Chondrocyte (in vitro differentiated cells): ENCODE measurements around the gene SPINK4. TPM values are rescaled to one million over a fixed set of nuclear protein-coding genes. Genes with fewer than 3 reads are reported as not detected.
A peak's percentile ranks its signal among the peaks of the same experiment; 100 is the strongest.

Experiments
- DNase-seq: peaks from one replicate; pipeline ENCODE4 v3.0.0; 2021; ENCODE audit warnings: mixed read lengths, low spot score
- H3K27ac Mint-ChIP-seq: one replicate; pipeline ENCODE4 v1.8.0; 2021; ENCODE audit warnings: mild to moderate bottlenecking, moderate library complexity, mixed read lengths; ENCODE audit not compliant: unreplicated experiment
- H3K27me3 Mint-ChIP-seq: 2 replicates; pipeline ENCODE4 v1.8.0; 2021; ENCODE audit warnings: low read depth, mixed read lengths
- H3K36me3 Mint-ChIP-seq: 2 replicates; pipeline ENCODE4 v1.8.0; 2021; ENCODE audit warnings: low read depth, mixed read lengths
- H3K4me1 Mint-ChIP-seq: 2 replicates; pipeline ENCODE4 v1.8.0; 2021; ENCODE audit warnings: low read depth, mild to moderate bottlenecking, mixed read lengths
- H3K4me3 Mint-ChIP-seq: one replicate; pipeline ENCODE4 v1.8.0; 2021; ENCODE audit warnings: mild to moderate bottlenecking, moderate library complexity, mixed read lengths; ENCODE audit not compliant: unreplicated experiment
- H3K9me3 Mint-ChIP-seq: 2 replicates; pipeline ENCODE4 v1.8.0; 2021; ENCODE audit warnings: low read depth, mixed read lengths
- CTCF ChIP-seq: fragments of 200-600 bp; sonication (generic); IDR thresholded peaks from 2 replicates; pipeline ENCODE4 v1.5.0; 2021; ENCODE audit warnings: antibody characterized with exemption, mild to moderate bottlenecking, moderate library complexity
- total RNA-seq: library from RNA; stranded (reverse); gene quantifications from 3 replicates; pipeline ENCODE4 v1.2.1, GENCODE V29; 2021

The SPINK4 gene
- total RNA-seq, 1 donor from 2014 or later, result not detected

- H3K27me3 Mint-ChIP-seq, result peaks cover 8% of the 10 kb centered on the region
- no peaks in the 10 kb centered on the region for H3K9me3 Mint-ChIP-seq
- no peaks in the 10 kb centered on the region for H3K36me3 Mint-ChIP-seq
- H3K27ac Mint-ChIP-seq, result no peak overlapping the region
- DNase-seq, result no peak
- H3K4me3 Mint-ChIP-seq, result no peak overlapping the region
- H3K4me1 Mint-ChIP-seq, result peaks cover 7% of the 10 kb centered on the region
- peak; percentile 71 for TF ChIP-seq CTCF
Observed at GRCh38 chr9:33223696-33224095, 16.3 kb upstream of the SPINK4 start.

- Mint-ChIP-seq H3K9me3 (no peaks in the 10 kb centered on the region), H3K27ac (no peak overlapping the region), H3K27me3 (peaks cover 8% of the 10 kb centered on the region), H3K4me3 (no peak overlapping the region), H3K4me1 (peaks cover 7% of the 10 kb centered on the region), H3K36me3 (no peaks in the 10 kb centered on the region)
- no peak for DNase-seq
- TF ChIP-seq CTCF, result peak; percentile 94
Observed at GRCh38 chr9:33225319-33226147, 14.4 kb upstream of the SPINK4 start.

- no peak for TF ChIP-seq CTCF
- Mint-ChIP-seq H3K4me1 (peaks cover 7% of the 10 kb centered on the region), H3K27me3 (peaks cover 8% of the 10 kb centered on the region), H3K4me3 (no peak overlapping the region), H3K9me3 (no peaks in the 10 kb centered on the region), H3K36me3 (no peaks in the 10 kb centered on the region), H3K27ac (no peak overlapping the region)
- DNase-seq, result no peak
Observed at GRCh38 chr9:33227008-33227398, 13.0 kb upstream of the SPINK4 start.

- no peak overlapping the region for H3K4me3 Mint-ChIP-seq
- peaks cover 6% of the 10 kb centered on the region for H3K27me3 Mint-ChIP-seq
- no peak overlapping the region for H3K27ac Mint-ChIP-seq
- TF ChIP-seq CTCF, result no peak
- H3K4me1 Mint-ChIP-seq, result peaks cover 7% of the 10 kb centered on the region
- H3K9me3 Mint-ChIP-seq, result no peaks in the 10 kb centered on the region
- no peaks in the 10 kb centered on the region for H3K36me3 Mint-ChIP-seq
- no peak for DNase-seq
Observed at GRCh38 chr9:33227741-33228140, 12.2 kb upstream of the SPINK4 start.

GRCh38 chr9:33228606-33229005, 11.4 kb upstream of the SPINK4 start:
- H3K36me3 Mint-ChIP-seq, result no peaks in the 10 kb centered on the region
- peaks cover 3% of the 10 kb centered on the region for H3K27me3 Mint-ChIP-seq
- H3K9me3 Mint-ChIP-seq, result no peaks in the 10 kb centered on the region
- peaks cover 7% of the 10 kb centered on the region for H3K4me1 Mint-ChIP-seq
- H3K27ac Mint-ChIP-seq, result no peak overlapping the region
- no peak for DNase-seq
- no peak for TF ChIP-seq CTCF
- no peak overlapping the region for H3K4me3 Mint-ChIP-seq
